VCaP (cell line): ENCODE measurements around the gene ADAD2.

Source experiments
- H3K27ac ChIP-seq: fragments of 450-650 bp; 2 replicates; pipeline ENCODE4 v1.5.1; 2017
- CTCF ChIP-seq: fragments of 450-650 bp; conservative IDR thresholded peaks from 2 replicates; pipeline ENCODE4 v1.5.1; 2017; ENCODE audit warnings: mild to moderate bottlenecking, moderate library complexity

The ADAD2 gene

GRCh38 chr16:84194018-84194417 lies 3.1 kb downstream of the ADAD2 start:
- no peak overlapping the region for H3K27ac ChIP-seq
- TF ChIP-seq CTCF: no peak

- no peak for TF ChIP-seq CTCF
- no peak overlapping the region for H3K27ac ChIP-seq
Observed at GRCh38 chr16:84194470-84195200, 3.7 kb downstream of the ADAD2 start.

DNA sequence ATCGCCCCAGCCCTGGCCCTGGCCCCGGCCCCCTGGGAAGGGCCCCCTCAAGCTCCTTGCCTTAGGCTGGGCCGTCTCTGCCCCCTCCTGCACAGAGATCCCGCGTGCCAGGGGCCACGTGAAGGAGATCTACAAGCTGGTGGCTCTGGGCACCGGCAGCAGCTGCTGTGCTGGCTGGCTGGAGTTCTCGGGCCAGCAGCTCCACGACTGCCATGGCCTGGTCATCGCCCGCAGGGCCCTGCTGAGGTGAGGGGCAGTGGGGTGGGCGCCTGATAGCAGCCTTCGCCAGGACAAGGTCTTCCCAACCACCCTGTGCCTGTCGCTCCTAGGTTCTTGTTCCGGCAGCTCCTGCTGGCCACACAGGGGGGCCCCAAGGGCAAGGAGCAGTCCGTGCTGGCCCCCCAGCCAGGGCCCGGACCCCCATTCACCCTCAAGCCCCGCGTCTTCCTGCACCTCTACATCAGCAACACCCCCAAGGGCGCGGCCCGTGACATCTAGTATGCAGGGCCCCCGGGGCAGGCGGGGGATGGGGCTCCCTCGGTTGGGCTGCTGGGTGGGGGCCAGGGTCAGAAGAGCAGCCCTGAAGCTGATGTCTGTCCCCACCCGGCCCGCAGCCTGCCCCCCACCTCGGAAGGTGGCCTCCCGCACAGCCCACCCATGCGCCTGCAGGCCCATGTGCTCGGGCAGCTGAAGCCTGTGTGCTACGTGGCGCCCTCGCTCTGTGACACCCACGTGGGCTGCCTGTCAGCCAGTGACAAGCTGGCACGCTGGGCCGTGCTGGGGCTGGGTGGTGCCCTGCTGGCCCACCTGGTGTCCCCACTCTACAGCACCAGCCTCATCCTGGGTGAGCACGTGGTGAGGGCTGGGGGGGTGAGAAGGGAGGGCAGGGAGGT lies 4.5 kb downstream of the ADAD2 start:
- TF ChIP-seq CTCF: no peak

DNA sequence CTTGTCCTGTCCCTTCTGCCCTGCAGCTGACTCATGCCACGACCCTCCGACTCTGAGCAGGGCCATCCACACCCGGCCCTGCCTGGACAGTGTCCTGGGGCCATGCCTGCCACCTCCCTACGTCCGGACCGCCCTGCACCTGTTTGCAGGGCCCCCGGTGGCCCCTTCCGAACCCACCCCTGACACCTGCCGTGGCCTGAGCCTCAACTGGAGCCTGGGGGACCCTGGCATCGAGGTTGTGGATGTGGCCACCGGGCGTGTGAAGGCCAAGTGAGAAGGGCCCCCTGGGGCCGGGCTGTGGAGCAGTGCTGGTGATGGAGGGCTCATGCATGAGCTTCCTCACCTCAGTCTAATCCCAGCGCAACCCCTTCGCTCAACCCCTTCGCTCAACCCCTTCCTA lies 5.1 kb downstream of the ADAD2 start:
- no peak for TF ChIP-seq CTCF
- H3K27ac ChIP-seq: no peak overlapping the region

More for the DNA sequence above, 4.5 kb downstream of the ADAD2 start:
- no peak overlapping the region for H3K27ac ChIP-seq

GRCh38 chr16:84196727-84197394 lies 5.9 kb downstream of the ADAD2 start:
- no peak overlapping the region for H3K27ac ChIP-seq
- TF ChIP-seq CTCF: no peak

DNA sequence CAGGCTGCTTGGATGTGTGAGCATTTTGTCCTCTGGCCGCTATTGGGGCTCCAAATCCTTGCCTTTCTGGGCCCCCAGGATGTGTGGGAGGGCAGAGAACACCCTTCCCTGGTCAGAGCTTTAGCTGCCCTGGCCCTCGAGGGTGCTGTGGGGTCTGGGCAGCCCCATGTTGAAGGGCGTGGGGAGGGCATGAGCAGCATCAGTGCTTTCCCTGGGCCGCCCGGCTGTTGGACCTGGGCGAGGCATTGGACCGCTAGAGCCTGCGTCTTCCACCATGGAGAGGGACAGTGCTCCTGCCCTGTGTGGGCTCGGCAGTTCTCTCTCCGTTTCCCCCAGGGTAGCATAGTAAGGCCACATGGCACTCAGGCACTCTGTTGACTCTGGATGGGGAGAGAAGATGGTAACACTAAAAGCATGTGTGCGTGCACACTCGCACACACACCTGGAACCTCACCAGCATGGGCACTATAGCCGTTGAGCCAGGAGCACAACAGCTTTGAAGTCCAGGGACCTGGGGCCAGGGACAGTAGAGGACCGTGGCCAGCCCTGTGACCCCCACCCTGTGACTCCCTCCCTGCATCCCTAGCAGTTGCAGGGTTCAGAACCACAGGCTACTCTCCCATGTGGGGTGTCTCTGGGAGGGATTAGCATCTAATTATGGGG lies 6.6 kb downstream of the ADAD2 start:
- TF ChIP-seq CTCF: no peak
- no peak overlapping the region for H3K27ac ChIP-seq
